Thyroid gland (tissue), 4 donors: ENCODE data around the gene FNDC3B. TPM values are rescaled to one million over a fixed set of nuclear protein-coding genes. Genes with fewer than 3 reads are reported as not detected.
A peak's percentile ranks its signal among the peaks of the same experiment; 100 is the strongest.

Source experiments
- DNase-seq, 2 donors: peaks; one replicate each; pipeline ENCODE4 v3.0.0-alpha.2; 2019
- H3K27ac ChIP-seq, 3 donors: fragments of 200-600 bp; sonication (generic); 1 replicate in 2 of 3; 2 replicates in 1 of 3; pipeline ENCODE4 v1.5.1; 2016 to 2019; ENCODE audit warnings: mild to moderate bottlenecking in 1 of 3, moderate library complexity in 1 of 3
- H3K27me3 ChIP-seq: fragments of 200-600 bp; sonication (generic); one replicate; pipeline ENCODE4 v1.5.1; 2019
- H3K36me3 ChIP-seq, 2 donors: fragments of 200-600 bp; sonication (generic); one replicate each; pipeline ENCODE4 v1.5.1; 2016 to 2019
- H3K4me1 ChIP-seq, 2 donors: fragments of 200-600 bp; sonication (generic); one replicate each; pipeline ENCODE4 v1.5.1; 2017 to 2019
- H3K4me3 ChIP-seq, 3 donors: fragments of 200-600 bp; sonication (generic); replicated peaks in 1 of 3; 1 replicate in 2 of 3; 2 replicates in 1 of 3; pipeline ENCODE4 v1.5.1; 2016; ENCODE audit warnings: mild to moderate bottlenecking in 1 of 3
- H3K9me3 ChIP-seq: fragments of 200-600 bp; sonication (generic); one replicate; pipeline ENCODE4 v1.5.1; 2017
- POLR2A ChIP-seq, 2 donors: fragments of 450-650 bp; IDR thresholded peaks; one replicate each; pipeline ENCODE4 v1.6.1; 2017; ENCODE audit warnings: antibody characterized with exemption in 2 of 2, mild to moderate bottlenecking in 2 of 2, moderate library complexity in 1 of 2
- WGBS, 2 donors: methylation state at CpG; one replicate each; pipeline ENCODE4 v1.1.5; 2017; 5-methylcytosine and 5-hydroxymethylcytosine counted together
- intact Hi-C: fragments of 100-400 bp; cut with DNase I; formaldehyde crosslinking; loops from one replicate; pipeline ENCODE4 v1.15.1; 2023
- total RNA-seq, 4 donors: library from RNA; depleted of rRNA; stranded (reverse); fragments of >200 nt; gene quantifications; one replicate each; pipeline ENCODE4 v1.2.3, GENCODE V29; 2016
- TF ChIP-seq, protein P1 (sequence below), 6 experiments: fragments of 200-600 bp in 3 of 6; fragments of 450-650 bp in 3 of 6; sonication (generic) in 3 of 6; IDR thresholded peaks; one replicate each; pipeline ENCODE4 v1.5.1; 2016 to 2019; ENCODE audit warnings: antibody characterized with exemption in 6 of 6, mild to moderate bottlenecking in 2 of 6, inconsistent platforms in 1 of 6, moderate library complexity in 1 of 6

The FNDC3B gene
- total RNA-seq, 4 donors from 2014 or later = 118 to 172 (median 146) TPM

DNA sequence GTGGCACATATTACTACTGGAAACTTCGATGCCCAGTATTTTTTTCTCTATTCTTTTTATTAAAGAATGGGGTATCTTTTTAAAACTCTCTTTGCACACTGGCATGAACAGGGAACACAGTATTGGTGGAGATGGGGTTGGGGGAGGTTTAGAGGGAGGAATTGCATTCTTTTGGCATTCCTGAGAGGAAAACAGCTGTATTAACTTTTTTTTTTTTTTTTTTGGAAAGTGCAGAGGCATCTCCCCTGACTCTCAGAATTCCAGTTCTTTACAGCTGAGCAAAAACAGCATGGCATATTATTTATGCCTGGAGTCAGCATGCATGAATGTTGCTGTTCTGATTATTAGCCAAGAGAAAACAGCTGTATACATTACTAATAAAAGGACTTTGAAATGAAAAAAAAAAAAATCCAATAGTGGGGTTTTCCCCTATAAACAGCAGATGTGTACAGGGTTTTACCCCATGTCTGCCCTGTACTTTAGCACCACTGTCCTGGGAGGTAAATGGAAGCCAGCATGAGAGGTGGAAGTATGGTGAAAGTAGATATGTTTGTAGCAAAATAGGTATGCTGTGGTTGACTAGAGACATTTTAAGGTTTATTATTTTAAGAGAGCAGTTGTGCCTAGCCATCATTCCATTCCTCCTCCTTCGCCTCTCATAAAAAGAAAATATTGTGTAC is 132.2 kb downstream of the FNDC3B start:
- H3K27ac ChIP-seq = peak overlapping the region in 1 of 3 donors; percentile 6
- WGBS, 2 donors = 85 to 86% methylated on average over 2 of the region's 2 CpGs

DNA sequence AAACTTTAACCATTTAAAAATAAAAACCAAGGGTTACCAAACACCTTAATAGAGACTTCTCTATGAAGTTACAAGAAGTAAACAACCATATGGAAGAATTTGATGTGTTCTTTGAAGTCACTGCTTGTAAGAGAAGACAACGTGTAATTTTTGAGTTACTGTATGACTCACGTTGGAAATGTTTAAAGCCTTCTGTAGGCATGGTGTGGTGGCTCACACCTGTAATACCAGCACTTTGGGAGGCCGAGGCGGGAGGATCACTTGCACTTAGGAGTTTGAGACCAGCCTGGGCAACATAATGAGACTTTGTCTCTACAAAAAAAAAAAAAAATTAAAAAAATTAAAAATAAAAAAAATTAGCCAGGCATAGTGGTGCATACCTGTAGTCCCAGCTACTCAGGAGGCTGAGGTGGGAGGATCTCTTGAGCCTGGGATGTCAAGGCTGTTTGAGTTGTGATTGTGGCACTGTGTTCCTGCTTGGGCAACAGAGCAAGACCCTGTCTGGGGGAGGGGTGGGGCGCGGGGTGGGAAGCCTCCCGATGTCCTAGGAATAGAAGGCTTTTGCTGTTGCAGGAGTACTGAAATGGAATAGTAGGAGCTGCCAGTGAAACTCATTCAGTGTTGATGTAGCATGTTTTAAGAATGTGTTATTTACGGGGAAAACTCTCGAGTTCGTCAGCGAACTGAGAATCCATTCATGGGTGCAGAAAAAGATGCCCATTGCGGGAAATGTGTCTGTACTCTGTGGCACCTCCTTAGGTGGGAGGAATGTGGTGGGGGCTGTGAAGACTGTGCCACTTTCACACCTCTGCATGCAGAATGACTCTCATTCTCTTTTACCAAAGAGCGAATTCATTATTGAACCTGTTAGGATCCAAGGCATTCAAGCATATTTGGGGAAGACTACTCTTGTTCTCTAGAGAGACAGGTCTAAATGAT is 134.2 kb downstream of the FNDC3B start:
- peak; percentile 21 to 44 for DNase-seq
- Histone ChIP-seq H3K4me3 (no peak overlapping the region), H3K27me3 (no peaks in the 10 kb centered on the region), H3K36me3 (no peaks in the 10 kb centered on the region), H3K4me1 (peaks cover 52 to 79% of the 10 kb centered on the region in 2 donors), H3K27ac (peak overlapping the region in 1 of 3 donors; percentile 20), H3K9me3 (no peaks in the 10 kb centered on the region)
- intact Hi-C loops = no loop called here
- TF ChIP-seq, protein P1, sequence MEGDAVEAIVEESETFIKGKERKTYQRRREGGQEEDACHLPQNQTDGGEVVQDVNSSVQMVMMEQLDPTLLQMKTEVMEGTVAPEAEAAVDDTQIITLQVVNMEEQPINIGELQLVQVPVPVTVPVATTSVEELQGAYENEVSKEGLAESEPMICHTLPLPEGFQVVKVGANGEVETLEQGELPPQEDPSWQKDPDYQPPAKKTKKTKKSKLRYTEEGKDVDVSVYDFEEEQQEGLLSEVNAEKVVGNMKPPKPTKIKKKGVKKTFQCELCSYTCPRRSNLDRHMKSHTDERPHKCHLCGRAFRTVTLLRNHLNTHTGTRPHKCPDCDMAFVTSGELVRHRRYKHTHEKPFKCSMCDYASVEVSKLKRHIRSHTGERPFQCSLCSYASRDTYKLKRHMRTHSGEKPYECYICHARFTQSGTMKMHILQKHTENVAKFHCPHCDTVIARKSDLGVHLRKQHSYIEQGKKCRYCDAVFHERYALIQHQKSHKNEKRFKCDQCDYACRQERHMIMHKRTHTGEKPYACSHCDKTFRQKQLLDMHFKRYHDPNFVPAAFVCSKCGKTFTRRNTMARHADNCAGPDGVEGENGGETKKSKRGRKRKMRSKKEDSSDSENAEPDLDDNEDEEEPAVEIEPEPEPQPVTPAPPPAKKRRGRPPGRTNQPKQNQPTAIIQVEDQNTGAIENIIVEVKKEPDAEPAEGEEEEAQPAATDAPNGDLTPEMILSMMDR (IDR thresholded peaks at IDR 0.05) = no peak
- no peak for TF ChIP-seq POLR2A (IDR thresholded peaks at IDR 0.05)
- 66 to 67% methylated on average over 13 of the region's 13 CpGs for WGBS, 2 donors

More for the DNA sequence above, 132.2 kb downstream of the FNDC3B start:
- Histone ChIP-seq H3K4me1 (peaks cover 44 to 88% of the 10 kb centered on the region in 2 donors), H3K4me3 (no peak overlapping the region), H3K27me3 (no peaks in the 10 kb centered on the region), H3K9me3 (no peaks in the 10 kb centered on the region), H3K36me3 (no peaks in the 10 kb centered on the region)
- no peak for DNase-seq
- TF ChIP-seq, protein P1 (IDR thresholded peaks at IDR 0.05) = no peak
- no peak for TF ChIP-seq POLR2A (IDR thresholded peaks at IDR 0.05)
- intact Hi-C loops = no loop called here

DNA sequence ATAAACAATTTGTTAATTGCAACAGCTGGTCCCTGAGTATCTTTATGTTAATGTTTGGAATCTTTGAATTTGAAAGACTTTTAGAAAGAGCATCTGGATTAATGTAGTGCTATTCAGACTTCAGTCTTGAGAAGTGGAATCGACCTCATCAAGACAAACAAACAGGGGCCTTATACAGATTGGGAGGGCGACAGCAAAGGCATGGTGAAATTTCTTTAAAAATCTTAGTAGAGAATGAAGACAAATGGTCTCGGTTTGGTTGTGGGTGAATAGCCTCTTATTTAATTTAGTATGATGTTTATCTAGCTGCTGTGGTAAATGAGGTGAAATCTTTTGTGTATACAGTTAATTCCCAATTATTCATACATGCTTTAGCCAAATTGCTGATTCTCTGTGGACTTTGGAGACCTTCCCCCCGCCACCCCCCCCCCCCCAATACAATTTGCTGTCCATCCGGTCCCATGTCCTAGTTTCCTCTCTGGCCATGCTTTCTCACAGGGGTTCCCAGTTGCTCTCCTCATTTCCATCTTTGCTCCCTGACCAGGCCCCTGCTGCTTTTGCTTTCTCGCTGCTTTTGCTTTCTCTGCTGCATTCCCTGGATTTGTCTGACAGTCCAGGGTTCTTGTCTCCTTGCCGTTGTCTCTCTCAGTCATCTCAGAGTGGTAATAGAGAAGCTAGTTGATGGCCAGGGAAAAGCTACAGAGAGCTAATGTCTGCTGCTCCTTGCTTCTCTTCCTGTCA is 135.3 kb downstream of the FNDC3B start:
- H3K9me3 ChIP-seq = no peaks in the 10 kb centered on the region
- no peaks in the 10 kb centered on the region for H3K36me3 ChIP-seq
- WGBS, 2 donors = 58 to 70% methylated on average over 7 of the region's 7 CpGs
- peaks cover 43 to 68% of the 10 kb centered on the region in 2 donors for H3K4me1 ChIP-seq
- intact Hi-C loops = no loop called here
- H3K27ac ChIP-seq = peak overlapping the region in 1 of 3 donors; percentile 34
- H3K4me3 ChIP-seq = no peak overlapping the region
- no peak for TF ChIP-seq POLR2A (IDR thresholded peaks at IDR 0.05)
- TF ChIP-seq, protein P1 (IDR thresholded peaks at IDR 0.05) = no peak
- no peaks in the 10 kb centered on the region for H3K27me3 ChIP-seq
- DNase-seq = no peak

DNA sequence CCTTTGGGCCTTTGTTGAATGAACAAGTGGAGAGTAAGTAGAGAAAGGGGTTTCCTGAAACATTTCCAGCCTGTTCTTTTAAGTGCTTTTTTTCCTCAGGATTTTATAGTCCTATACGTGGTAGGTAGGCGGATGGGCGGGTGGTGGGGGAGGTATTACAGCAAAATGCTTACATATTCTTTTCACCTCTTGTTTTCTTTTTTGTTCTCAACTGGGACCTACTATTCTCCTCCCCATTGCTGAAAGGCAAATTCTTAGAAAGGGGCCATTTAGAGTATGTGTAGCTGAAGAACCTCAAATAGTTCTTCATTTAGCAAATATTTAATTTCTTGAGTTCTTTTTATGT is 135.8 kb downstream of the FNDC3B start:
- TF ChIP-seq, protein P1 (IDR thresholded peaks at IDR 0.05) = no peak
- no peak for TF ChIP-seq POLR2A (IDR thresholded peaks at IDR 0.05)
- H3K36me3 ChIP-seq = no peaks in the 10 kb centered on the region
- peak overlapping the region in 2 of 3 donors; percentile 14 to 34 for H3K27ac ChIP-seq
- no peaks in the 10 kb centered on the region for H3K27me3 ChIP-seq
- DNase-seq = no peak
- no peaks in the 10 kb centered on the region for H3K9me3 ChIP-seq
- H3K4me1 ChIP-seq = peaks cover 37 to 66% of the 10 kb centered on the region in 2 donors
- intact Hi-C loops = no loop called here
- no peak overlapping the region for H3K4me3 ChIP-seq
- WGBS, 2 donors = 85 to 87% methylated on average over 3 of the region's 3 CpGs
